Activated CD4-positive, alpha-beta T cell treated with anti-CD3 and anti-CD28 coated beads, Interleukin-2, amount 50 U/mL, for 16 hours (primary cell): ENCODE results near the gene GGA1.

Experiments used
- DNase-seq: peaks from one replicate; pipeline ENCODE4 v3.0.0-alpha.2; 2020

The GGA1 gene

DNA sequence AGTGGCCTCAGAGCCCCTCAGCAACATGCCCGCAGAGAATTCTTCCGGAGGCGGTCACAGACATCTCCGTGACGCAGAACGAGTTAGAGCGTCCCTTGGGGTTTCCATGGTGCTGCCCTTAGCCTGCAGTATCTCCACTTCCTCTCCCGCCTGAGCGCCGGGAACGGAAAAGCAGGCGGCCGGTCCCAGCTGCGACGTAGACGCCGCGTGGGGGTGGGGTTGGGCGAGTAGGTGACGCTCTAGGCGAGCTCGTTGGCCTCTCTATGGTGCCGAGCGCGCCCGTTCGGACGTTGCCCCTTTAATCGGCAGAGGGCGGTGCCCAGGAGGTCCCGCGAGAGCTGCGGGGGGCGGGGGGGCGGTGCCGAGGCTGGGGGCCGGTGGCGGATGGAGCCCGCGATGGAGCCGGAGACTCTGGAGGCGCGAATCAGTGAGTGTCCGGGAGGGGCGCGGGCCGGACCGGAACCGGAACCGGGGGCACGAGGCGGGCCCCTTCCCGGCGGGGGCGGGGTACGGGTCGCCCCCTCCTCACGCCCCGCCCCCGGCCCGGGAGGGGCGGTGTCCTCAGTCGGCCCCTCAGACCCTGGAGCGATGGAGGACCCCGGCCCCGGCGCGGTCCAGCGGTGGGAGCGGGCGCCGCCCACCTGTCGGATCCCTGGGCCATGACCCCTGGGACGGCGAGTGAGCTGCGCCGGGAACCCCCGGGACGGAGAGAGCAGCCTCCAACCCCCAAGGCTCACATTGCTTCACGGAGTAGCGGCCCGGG, at the start of gene GGA1:
TSS of gene GGA1 (plus strand) at position 358 of the 763 bp plus-strand sequence. CDS start at position 385, 27 bp downstream.
- peak; percentile 98 for DNase-seq

DNA sequence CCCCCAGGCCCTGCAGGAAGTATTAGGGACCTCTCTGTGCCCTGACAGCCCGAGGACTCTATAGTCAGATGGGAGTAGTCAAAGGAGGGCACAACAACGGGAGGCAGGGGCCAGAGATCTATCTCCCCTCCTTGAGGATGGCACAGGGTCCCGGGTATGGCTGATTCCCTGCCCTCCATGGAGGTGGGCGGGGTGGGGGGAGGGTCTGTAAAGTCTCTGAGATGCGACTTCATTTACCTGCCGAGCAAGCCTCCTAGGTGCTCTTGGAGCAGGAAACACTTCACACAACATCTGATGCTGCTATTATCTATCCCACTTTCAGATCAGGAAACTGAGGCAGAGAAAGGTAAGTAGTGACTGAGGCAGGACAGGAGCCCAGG, 49.1 kb upstream of the GGA1 start:
- no peak for DNase-seq

DNA sequence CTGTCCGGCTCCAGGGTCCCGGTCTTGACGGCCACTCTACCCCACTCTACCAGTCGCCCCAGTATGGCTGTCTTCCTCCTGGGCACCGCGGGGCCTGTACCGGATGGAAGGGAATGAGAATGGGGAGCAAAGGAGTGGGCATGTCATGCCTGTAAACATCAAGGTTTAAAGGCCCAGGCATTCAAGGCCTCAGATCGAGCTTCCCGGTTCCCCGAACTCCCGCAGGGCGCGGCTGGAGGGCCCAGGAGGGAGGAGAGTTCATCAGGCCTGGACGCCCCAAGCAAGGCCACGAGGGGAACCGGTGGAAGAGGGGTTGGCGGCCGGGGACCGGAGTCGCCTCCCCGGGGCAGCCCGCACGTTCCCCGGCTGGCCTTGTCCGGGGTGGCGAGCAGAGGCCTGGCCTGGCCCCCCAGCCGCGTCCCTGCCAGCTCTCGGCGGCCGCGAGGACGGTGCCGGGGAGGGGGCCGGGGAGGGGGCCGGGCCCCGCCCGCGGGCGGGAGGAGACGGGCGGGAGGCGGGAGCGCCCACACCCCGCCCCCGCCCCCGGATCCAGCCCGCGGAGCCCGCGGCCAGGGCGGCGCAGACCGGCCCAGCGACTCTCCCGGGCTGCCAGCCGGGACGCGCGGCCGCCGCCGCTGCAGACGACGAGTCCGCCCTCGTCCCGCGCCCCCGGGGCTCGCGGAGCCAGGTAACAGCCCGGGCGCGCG, 48.6 kb upstream of the GGA1 start, which contains the start of gene CDC42EP1:
TSS of gene CDC42EP1 (plus strand) at position 580 of the 707 bp plus-strand sequence. CDS start 5,870 bp downstream, outside the sequence.
- no peak for DNase-seq

GRCh38 chr22:37560608-37561211, 47.9 kb upstream of the GGA1 start:
- DNase-seq, result no peak

DNA sequence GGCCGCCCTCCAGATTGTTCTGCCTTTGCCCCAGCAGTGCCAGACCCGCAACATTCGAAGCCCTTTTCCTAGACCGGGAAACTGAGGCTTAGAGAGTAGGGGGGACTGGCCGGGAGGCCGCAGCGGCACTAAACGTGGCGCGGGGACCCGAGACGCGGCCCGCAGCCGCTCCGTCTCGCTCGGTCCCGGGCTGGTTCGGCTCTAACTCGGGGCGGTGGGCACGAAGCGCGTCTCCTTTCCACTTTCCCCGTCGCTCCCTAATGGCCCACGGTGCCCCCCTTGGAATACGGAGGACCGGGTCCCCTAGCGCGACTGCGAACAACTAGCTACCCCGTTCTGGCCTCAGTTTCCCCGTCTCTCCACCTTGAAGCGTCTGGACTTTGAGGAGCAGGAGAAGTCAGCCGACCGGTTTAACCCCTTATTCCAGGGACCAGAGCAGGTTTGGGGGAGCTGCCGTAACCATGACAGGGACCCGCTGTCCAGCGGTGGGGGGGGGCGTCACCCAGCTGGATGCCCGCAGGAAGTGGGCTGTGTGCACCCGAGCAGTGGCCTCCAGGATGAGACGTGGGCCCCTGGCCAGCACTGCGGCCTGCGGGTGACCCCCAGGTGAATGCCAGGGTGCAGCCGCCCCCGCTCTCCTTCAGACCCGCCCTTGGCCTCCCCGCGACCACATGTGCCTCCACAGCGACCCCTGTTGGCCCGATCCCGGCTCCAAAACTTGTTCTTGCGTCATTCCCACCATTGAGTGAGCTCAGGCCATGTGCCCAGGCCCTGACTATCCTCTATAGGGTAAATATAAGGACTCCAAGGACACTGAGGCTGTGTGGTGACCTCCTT, 47.2 kb upstream of the GGA1 start:
- peak; percentile 82 for DNase-seq

GRCh38 chr22:37562049-37562875, 46.4 kb upstream of the GGA1 start:
- DNase-seq, result no peak

- no peak for DNase-seq
Measured at GRCh38 chr22:37563153-37564081, 45.2 kb upstream of the GGA1 start.

- DNase-seq, result no peak
Measured at GRCh38 chr22:37564111-37564711, 44.4 kb upstream of the GGA1 start.

- no peak for DNase-seq
Measured at GRCh38 chr22:37565830-37566229, 42.8 kb upstream of the GGA1 start.

DNA sequence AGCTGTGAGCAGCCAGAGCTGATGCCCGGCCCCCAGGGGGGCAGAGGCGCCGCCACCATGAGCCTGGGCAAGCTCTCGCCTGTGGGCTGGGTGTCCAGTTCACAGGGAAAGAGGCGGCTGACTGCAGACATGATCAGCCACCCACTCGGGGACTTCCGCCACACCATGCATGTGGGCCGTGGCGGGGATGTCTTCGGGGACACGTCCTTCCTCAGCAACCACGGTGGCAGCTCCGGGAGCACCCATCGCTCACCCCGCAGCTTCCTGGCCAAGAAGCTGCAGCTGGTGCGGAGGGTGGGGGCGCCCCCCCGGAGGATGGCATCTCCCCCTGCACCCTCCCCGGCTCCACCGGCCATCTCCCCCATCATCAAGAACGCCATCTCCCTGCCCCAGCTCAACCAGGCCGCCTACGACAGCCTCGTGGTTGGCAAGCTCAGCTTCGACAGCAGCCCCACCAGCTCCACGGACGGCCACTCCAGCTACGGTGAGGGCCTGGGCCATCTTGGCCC, 42.3 kb upstream of the GGA1 start:
- DNase-seq, result peak; percentile 22

GRCh38 chr22:37566903-37567798, 41.5 kb upstream of the GGA1 start:
- peak; percentile 97 for DNase-seq

DNA sequence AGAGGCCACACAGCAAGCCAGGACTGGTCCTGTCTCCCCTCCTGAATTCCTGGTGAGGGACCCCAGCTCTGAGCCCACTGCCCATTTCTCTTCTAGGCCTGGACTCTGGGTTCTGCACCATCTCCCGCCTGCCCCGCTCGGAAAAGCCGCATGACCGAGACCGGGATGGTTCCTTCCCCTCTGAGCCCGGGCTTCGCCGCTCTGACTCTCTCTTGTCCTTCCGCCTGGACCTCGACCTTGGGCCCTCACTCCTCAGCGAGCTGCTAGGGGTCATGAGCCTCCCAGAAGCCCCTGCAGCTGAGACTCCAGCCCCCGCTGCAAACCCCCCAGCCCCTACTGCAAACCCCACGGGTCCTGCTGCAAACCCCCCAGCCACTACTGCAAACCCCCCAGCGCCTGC, 40.6 kb upstream of the GGA1 start:
- DNase-seq, result no peak

GRCh38 chr22:37568448-37569008, 40.1 kb upstream of the GGA1 start:
- DNase-seq, result no peak

- no peak for DNase-seq
Measured at GRCh38 chr22:37569009-37569920, 39.4 kb upstream of the GGA1 start.

DNA sequence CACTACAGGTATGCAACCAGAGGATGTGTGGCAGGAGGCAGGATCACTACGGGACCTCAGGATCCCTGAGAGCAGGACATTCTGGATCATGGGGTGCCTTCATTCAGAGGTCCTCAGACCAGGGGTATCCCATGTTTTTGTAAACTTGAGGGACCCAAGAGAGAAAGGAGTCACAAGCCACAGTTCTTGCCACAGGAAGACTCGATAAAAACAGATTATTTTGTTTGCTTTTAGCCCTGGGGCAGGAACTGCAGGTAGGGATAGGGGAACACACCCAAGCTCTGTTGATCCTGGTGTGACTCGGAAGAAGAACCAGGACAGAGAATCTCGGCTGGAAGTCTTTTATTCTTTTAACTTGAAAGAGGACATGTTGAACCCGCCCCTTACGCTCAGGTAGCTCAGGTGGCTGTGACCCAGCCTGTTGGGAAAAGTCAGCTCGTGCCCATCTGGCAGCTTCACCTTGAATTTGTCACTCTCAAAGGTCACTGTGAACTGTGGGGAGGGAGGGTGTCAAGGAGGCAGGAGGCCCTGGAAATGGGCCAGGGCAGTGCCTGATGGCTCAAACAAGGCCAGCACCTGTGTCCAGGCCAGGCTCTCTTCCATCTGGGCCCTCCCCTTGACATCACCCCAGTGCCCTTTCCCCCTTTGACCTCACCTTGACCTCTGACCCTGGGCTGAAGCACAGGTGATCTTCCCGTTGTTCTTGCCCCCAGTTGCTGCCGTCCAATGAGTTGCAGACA, 38.5 kb upstream of the GGA1 start:
- DNase-seq, result no peak

- no peak for DNase-seq
Measured at GRCh38 chr22:37570661-37570976, 38.0 kb upstream of the GGA1 start.
